ENCODE data around the gene ZNF556. TPM values are rescaled to one million over a fixed set of nuclear protein-coding genes. Genes with fewer than 3 reads are reported as not detected.
"Not testable (repeated sequence)": the region's sequence is repeated elsewhere in the genome, so short reads cannot be mapped to it uniquely, and the experiment has no call there.

The ZNF556 gene
- polyA plus RNA-seq, 3 donors: not detected

GRCh38 chr19:2902590-2903218, 35.6 kb downstream of the ZNF556 start:
- Histone ChIP-seq H3K27me3 (ENCODE audit: control insufficient read depth in 2 of 2, insufficient read depth in 2 of 2, low read length in 2 of 2) (no peaks in the 10 kb centered on the region), H3K4me3 (replicated peaks in 1 of 3; ENCODE audit: low read depth in 2 of 3, low read length in 3 of 3) (no peak overlapping the region), H3K4me2 (replicated peaks; ENCODE audit: extremely low read depth, low read length, poor library complexity, severe bottlenecking) (no peak overlapping the region), H3K9me3 (replicated peaks in 1 of 2; ENCODE audit: control insufficient read depth in 1 of 2, insufficient read depth in 1 of 2, low read length in 2 of 2) (no peaks in the 10 kb centered on the region), H3K27ac (ENCODE audit: low read depth in 1 of 2, low read length in 2 of 2) (no peak overlapping the region), H3K4me1 (ENCODE audit: control insufficient read depth in 1 of 2, insufficient read depth in 2 of 2, low read length in 2 of 2) (peaks cover 16% of the 10 kb centered on the region in 2 donors), H3K79me2 (ENCODE audit: insufficient read depth, low read length) (peaks cover 23% of the 10 kb centered on the region), H4K20me1 (ENCODE audit: insufficient read depth, low read length) (no peaks in the 10 kb centered on the region), H3K36me3 (replicated peaks in 1 of 2; ENCODE audit: control insufficient read depth in 1 of 2, insufficient read depth in 2 of 2, low read length in 2 of 2) (no peaks in the 10 kb centered on the region), H2AFZ (ENCODE audit: insufficient read depth, low read depth, low read length, poor library complexity, severe bottlenecking) (no peak overlapping the region), H3K9ac (ENCODE audit: insufficient read depth, low read length, poor library complexity, severe bottlenecking) (no peak overlapping the region)
- DNase-seq: no peak
- Mint-ChIP-seq H3K27ac (peak overlapping the region in 1 of 7 donors; percentile 52), H3K9me3 (peaks cover 0 to 16% (median 6%) of the 10 kb centered on the region in 7 donors), H3K27me3 (ENCODE audit: low read depth in 3 of 3) (peaks cover 0 to 5% (median 3%) of the 10 kb centered on the region in 3 donors), H3K4me1 (peaks cover 16% of the 10 kb centered on the region), H3K36me3 (peaks cover 0 to 3% of the 10 kb centered on the region in 2 donors), H3K4me3 (no peak overlapping the region)
- intact Hi-C loops (cut with micrococcal nuclease): loop anchor here (5.0 kb wide), 1 partner anchor 40 kb away; the partner anchor contains the start of gene ZNF77 (in 2 of the 2)
- WGBS (ENCODE audit: insufficient coverage): 92% methylated on average over 11 of the region's 13 CpGs
- TF ChIP-seq CTCF (IDR thresholded peaks at IDR 0.05): no peak

GRCh38 chr19:2903326-2903725, 36.2 kb downstream of the ZNF556 start:
- not testable (repeated sequence) for H3K4me3 Mint-ChIP-seq; H3K9me3 ChIP-seq (replicated peaks in 1 of 2; ENCODE audit: control insufficient read depth in 1 of 2, insufficient read depth in 1 of 2, low read length in 2 of 2); H3K36me3 ChIP-seq (replicated peaks in 1 of 2; ENCODE audit: control insufficient read depth in 1 of 2, insufficient read depth in 2 of 2, low read length in 2 of 2); H4K20me1 ChIP-seq (ENCODE audit: insufficient read depth, low read length); H3K4me2 ChIP-seq (replicated peaks; ENCODE audit: extremely low read depth, low read length, poor library complexity, severe bottlenecking); H3K27ac Mint-ChIP-seq; DNase-seq; H3K9ac ChIP-seq (ENCODE audit: insufficient read depth, low read length, poor library complexity, severe bottlenecking); H3K27me3 ChIP-seq (ENCODE audit: control insufficient read depth in 2 of 2, insufficient read depth in 2 of 2, low read length in 2 of 2); H3K4me3 ChIP-seq (replicated peaks in 1 of 3; ENCODE audit: low read depth in 2 of 3, low read length in 3 of 3); H3K27ac ChIP-seq (ENCODE audit: low read depth in 1 of 2, low read length in 2 of 2); H2AFZ ChIP-seq (ENCODE audit: insufficient read depth, low read depth, low read length, poor library complexity, severe bottlenecking); H3K27me3 Mint-ChIP-seq (ENCODE audit: low read depth in 3 of 3); H3K36me3 Mint-ChIP-seq
- 96% methylated on average over 12 of the region's 13 CpGs for WGBS (ENCODE audit: insufficient coverage)
- Histone ChIP-seq H3K4me1 (ENCODE audit: control insufficient read depth in 1 of 2, insufficient read depth in 2 of 2, low read length in 2 of 2) (peaks cover 16% of the 10 kb centered on the region in 2 donors), H3K79me2 (ENCODE audit: insufficient read depth, low read length) (peaks cover 24% of the 10 kb centered on the region)
- Mint-ChIP-seq H3K9me3 (peaks cover 0 to 14% (median 7%) of the 10 kb centered on the region in 7 donors), H3K4me1 (peaks cover 16% of the 10 kb centered on the region)
- intact Hi-C loops (cut with micrococcal nuclease): loop anchor here (5.0 kb wide), 1 partner anchor 39 kb away; the partner anchor contains the start of gene ZNF77 (in 2 of the 2)

Data from CD14-positive monocyte (primary cell).